ENCODE results near the gene ZNF444.

GRCh38 chr19:56159622-56160271, 18.7 kb downstream of the ZNF444 start:
- TF ChIP-seq POLR2AphosphoS5 (IDR thresholded peaks at IDR 0.05; ENCODE audit: low read depth, low read length) = no peak
- no peak for TF ChIP-seq POLR2A (IDR thresholded peaks at IDR 0.05; ENCODE audit: low read depth, low read length)
